ENCODE measurements around the gene LRRC4C. TPM values are rescaled to one million over a fixed set of nuclear protein-coding genes. Genes with fewer than 3 reads are reported as not detected.
"Not testable (repeated sequence)": the region's sequence is repeated elsewhere in the genome, so short reads cannot be mapped to it uniquely, and the experiment has no call there.

Gene LRRC4C
- total RNA-seq, 1 donor from 2014 or later: 14.0 TPM

GRCh38 chr11:40958707-40959106, 500.7 kb downstream of the LRRC4C start:
- H3K9me3 Mint-ChIP-seq: no peaks in the 10 kb centered on the region
- no peak for DNase-seq (ENCODE audit: extremely low spot score, unreplicated experiment)
- TF ChIP-seq CTCF (conservative IDR thresholded peaks at IDR 0.05): no peak

DNA sequence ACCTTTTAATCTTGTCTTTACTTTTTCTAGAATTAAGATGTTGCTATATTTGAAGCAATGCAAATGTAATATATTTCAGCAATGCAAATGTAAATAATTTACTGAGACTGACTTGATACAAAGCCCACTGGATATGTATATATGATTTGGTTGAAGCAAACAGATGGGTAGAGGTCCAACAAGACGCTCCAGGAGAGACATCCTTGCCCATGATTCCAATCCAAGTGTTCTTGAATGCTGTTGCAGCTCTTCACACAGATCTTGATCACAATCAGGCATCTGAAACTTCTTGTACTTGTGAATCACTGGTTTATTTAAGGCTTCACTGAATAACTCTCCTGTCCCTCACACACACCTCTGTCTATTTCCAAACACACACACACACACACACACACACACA, 507.0 kb downstream of the LRRC4C start:
- no peak for DNase-seq (ENCODE audit: extremely low spot score, unreplicated experiment)
- no peak overlapping the region for H3K27ac Mint-ChIP-seq
- no peaks in the 10 kb centered on the region for H3K36me3 Mint-ChIP-seq
- TF ChIP-seq CTCF (conservative IDR thresholded peaks at IDR 0.05): no peak
- no peaks in the 10 kb centered on the region for H3K4me1 Mint-ChIP-seq (ENCODE audit: unreplicated experiment)
- no peaks in the 10 kb centered on the region for H3K27me3 Mint-ChIP-seq
- no peak overlapping the region for H3K4me3 Mint-ChIP-seq
- H3K9me3 Mint-ChIP-seq: no peaks in the 10 kb centered on the region

More at GRCh38 chr11:40958707-40959106, 500.7 kb downstream of the LRRC4C start:
- H3K4me3 Mint-ChIP-seq: no peak overlapping the region
- no peaks in the 10 kb centered on the region for H3K27me3 Mint-ChIP-seq
- no peaks in the 10 kb centered on the region for H3K36me3 Mint-ChIP-seq
- no peak overlapping the region for H3K27ac Mint-ChIP-seq
- no peaks in the 10 kb centered on the region for H3K4me1 Mint-ChIP-seq (ENCODE audit: unreplicated experiment)

DNA sequence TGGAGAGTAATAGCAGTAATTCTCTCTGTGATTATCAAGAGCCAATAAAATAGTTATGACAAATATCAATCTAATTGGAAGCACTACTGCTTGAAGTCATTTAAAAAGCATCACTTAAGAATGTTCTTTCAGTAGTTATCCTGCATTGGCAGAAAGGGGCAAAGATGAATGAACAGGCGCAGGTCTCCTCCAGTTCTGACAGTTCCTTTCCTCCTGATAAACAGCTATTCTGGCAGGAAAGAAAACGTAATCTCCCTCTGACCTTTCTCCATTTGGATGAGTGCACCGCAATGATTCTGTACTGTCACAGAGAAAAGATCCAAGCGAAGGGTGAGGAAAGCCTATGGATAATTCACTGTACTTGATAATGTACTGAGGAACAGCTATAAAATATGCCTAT, 521.5 kb downstream of the LRRC4C start:
- no peaks in the 10 kb centered on the region for H3K36me3 Mint-ChIP-seq
- no peak overlapping the region for H3K27ac Mint-ChIP-seq
- H3K9me3 Mint-ChIP-seq: no peaks in the 10 kb centered on the region

DNA sequence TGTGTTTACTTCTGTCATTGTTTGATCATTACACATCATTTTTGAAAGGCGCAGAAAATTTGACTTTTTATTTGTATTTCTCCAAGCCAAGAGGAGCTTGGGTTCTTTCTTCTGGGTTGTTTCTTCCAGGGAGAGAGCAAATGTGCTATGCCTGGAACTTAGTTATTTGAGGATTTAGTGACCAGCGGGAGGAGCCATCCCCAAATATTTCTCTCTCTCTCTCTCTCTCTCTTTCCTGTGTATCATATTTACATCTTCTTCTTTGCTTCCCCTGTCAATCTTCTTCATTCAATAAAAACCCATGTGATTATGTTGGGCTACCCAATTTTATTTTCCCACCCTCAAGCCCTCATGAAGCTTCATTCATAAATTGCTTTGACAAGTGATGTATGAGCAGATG, 534.5 kb downstream of the LRRC4C start:
- H3K27ac Mint-ChIP-seq: no peak overlapping the region
- no peak for DNase-seq (ENCODE audit: extremely low spot score, unreplicated experiment)
- H3K27me3 Mint-ChIP-seq: no peaks in the 10 kb centered on the region
- H3K4me3 Mint-ChIP-seq: no peak overlapping the region
- H3K4me1 Mint-ChIP-seq (ENCODE audit: unreplicated experiment): no peaks in the 10 kb centered on the region
- no peaks in the 10 kb centered on the region for H3K36me3 Mint-ChIP-seq
- no peak for TF ChIP-seq CTCF (conservative IDR thresholded peaks at IDR 0.05)
- no peaks in the 10 kb centered on the region for H3K9me3 Mint-ChIP-seq

More for the DNA sequence above, 521.5 kb downstream of the LRRC4C start:
- TF ChIP-seq CTCF (conservative IDR thresholded peaks at IDR 0.05): no peak
- no peak for DNase-seq (ENCODE audit: extremely low spot score, unreplicated experiment)
- Mint-ChIP-seq H3K4me3 (no peak overlapping the region), H3K27me3 (peaks cover 3% of the 10 kb centered on the region), H3K4me1 (ENCODE audit: unreplicated experiment) (no peaks in the 10 kb centered on the region)

DNA sequence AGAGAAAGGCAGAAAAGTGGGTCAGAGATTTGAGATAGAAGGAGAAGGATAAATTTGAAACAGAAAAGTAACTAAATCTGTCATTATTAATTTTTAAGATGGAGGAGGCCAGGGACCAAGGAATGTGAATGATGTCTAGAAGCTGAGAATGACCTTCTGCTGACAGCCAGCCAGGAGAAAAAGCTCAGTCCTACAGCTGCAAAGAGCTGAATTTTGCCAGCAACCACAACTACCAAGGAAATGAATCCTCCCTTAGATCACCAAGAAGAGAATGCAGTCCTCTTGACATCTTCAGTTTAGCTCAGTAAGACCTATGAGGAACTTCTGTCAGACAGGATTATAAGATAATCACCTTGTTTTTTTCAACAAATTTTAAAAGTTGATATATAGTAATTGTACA, 538.2 kb downstream of the LRRC4C start:
- Mint-ChIP-seq H3K4me3 (no peak overlapping the region), H3K27ac (no peak overlapping the region), H3K36me3 (no peaks in the 10 kb centered on the region), H3K27me3 (no peaks in the 10 kb centered on the region), H3K9me3 (no peaks in the 10 kb centered on the region), H3K4me1 (ENCODE audit: unreplicated experiment) (no peaks in the 10 kb centered on the region)
- no peak for TF ChIP-seq CTCF (conservative IDR thresholded peaks at IDR 0.05)
- DNase-seq (ENCODE audit: extremely low spot score, unreplicated experiment): no peak

DNA sequence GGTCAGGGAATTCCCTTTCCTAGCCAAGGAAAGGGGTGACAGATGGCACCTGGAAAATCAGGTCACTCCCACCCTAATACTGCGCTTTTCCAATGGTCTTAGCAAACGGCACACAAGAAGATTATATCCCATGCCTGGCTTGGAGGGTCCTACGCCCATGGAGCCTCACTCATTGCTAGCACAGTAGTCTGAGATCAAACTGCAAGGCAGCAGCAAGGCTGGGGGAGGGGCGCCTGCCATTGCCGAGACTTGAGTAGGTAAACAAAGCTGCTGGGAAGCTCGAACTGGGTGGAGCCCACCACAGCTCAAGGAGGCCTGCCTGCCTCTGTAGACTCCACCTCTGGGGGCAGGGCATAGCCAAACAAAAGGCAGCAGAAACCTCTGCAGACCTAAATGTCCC, 548.7 kb downstream of the LRRC4C start:
- not testable (repeated sequence) for DNase-seq (ENCODE audit: extremely low spot score, unreplicated experiment); H3K4me1 Mint-ChIP-seq (ENCODE audit: unreplicated experiment); H3K27ac Mint-ChIP-seq; H3K4me3 Mint-ChIP-seq; H3K9me3 Mint-ChIP-seq; H3K27me3 Mint-ChIP-seq; H3K36me3 Mint-ChIP-seq
